ENCODE measurements around the gene SEMA6A. TPM values are rescaled to one million over a fixed set of nuclear protein-coding genes. Genes with fewer than 3 reads are reported as not detected.

SEMA6A gene
- total RNA-seq, 2 donors from 2014 or later: 7.4 to 11.4 TPM

DNA sequence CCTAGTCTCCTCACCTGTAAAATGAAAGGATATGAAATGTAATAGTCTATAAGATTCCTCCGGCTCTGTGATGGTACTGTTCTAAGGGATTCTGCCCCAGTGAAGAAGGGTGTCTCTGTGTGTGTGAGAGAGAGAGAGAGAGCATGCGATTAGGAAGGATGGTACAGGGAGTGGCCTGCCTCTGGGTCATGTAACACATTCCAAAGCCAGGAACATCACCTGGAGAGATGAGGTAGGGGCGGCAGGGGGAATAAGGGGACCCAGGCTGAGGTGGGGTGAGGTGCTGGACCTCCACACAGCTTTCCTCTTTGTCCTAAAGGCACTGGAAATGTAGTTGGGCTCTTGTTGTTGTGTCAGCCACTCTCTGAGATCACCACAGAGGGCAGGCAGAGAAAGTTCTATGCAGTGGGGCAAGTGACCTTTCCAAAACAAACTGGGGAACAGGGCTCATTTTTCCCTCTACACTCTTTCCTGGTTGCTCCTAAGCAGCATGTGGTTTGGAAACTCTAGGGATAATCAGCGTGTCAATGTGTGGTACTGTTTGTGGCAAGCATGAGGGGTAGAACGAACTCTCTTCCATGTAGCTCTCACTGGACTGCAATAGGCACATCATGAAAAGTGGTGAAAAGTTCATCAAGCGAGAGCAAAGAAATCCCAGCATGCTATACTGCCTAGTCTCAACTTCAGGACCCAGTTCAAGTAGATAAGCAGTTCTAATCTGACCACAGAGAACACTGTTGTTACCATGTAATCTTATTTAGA, 65.0 kb downstream of the SEMA6A start:
- H3K27me3 ChIP-seq (replicated peaks; ENCODE audit: insufficient read depth): no peaks in the 10 kb centered on the region
- H3K4me3 ChIP-seq: no peak overlapping the region
- H3K9me3 ChIP-seq: no peaks in the 10 kb centered on the region
- ATAC-seq (ENCODE audit: insufficient number of reproducible peaks, low FRiP score, low read depth) (no peak), DNase-seq (ENCODE audit: low spot score) (no peak)
- TF ChIP-seq, protein P1, sequence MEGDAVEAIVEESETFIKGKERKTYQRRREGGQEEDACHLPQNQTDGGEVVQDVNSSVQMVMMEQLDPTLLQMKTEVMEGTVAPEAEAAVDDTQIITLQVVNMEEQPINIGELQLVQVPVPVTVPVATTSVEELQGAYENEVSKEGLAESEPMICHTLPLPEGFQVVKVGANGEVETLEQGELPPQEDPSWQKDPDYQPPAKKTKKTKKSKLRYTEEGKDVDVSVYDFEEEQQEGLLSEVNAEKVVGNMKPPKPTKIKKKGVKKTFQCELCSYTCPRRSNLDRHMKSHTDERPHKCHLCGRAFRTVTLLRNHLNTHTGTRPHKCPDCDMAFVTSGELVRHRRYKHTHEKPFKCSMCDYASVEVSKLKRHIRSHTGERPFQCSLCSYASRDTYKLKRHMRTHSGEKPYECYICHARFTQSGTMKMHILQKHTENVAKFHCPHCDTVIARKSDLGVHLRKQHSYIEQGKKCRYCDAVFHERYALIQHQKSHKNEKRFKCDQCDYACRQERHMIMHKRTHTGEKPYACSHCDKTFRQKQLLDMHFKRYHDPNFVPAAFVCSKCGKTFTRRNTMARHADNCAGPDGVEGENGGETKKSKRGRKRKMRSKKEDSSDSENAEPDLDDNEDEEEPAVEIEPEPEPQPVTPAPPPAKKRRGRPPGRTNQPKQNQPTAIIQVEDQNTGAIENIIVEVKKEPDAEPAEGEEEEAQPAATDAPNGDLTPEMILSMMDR (IDR thresholded peaks at IDR 0.05): no peak
- H3K4me1 ChIP-seq (ENCODE audit: control insufficient read depth in 1 of 2, low read depth in 2 of 2): peaks cover 5 to 10% of the 10 kb centered on the region in 2 donors
- no peak overlapping the region for H3K27ac ChIP-seq
- no peaks in the 10 kb centered on the region for H3K36me3 ChIP-seq

DNA sequence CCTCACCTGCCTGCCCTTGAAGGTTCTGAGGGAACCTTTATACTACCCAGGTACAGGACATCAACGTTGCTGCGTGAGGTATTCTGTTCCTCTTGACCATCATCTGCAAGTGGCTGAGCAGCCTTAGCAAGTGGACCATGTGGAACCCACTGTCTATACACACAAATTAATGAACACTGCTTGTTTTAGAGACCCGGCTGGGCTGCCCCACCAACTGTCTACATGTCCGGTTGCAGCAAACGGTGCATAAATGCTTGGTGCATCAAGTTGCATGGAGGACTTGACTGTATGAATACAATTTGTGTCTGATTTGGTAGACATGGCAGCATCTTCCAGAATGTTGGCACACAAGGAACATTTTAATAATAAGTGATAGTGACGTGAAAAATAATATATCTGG, 65.8 kb downstream of the SEMA6A start:
- Histone ChIP-seq H3K36me3 (no peaks in the 10 kb centered on the region), H3K9me3 (no peaks in the 10 kb centered on the region), H3K27ac (no peak overlapping the region), H3K4me1 (ENCODE audit: control insufficient read depth in 1 of 2, low read depth in 2 of 2) (peaks cover 5 to 10% of the 10 kb centered on the region in 2 donors), H3K27me3 (replicated peaks; ENCODE audit: insufficient read depth) (no peaks in the 10 kb centered on the region), H3K4me3 (no peak overlapping the region)
- no peak for DNase-seq (ENCODE audit: low spot score)
- no peak for ATAC-seq (ENCODE audit: insufficient number of reproducible peaks, low FRiP score, low read depth)
- TF ChIP-seq, protein P1 (IDR thresholded peaks at IDR 0.05): no peak

- DNase-seq (ENCODE audit: low spot score): no peak
- Histone ChIP-seq H3K9me3 (no peaks in the 10 kb centered on the region), H3K27me3 (replicated peaks; ENCODE audit: insufficient read depth) (no peaks in the 10 kb centered on the region), H3K27ac (no peak overlapping the region), H3K36me3 (no peaks in the 10 kb centered on the region), H3K4me3 (no peak overlapping the region), H3K4me1 (ENCODE audit: control insufficient read depth in 1 of 2, low read depth in 2 of 2) (peaks cover 5 to 10% of the 10 kb centered on the region in 2 donors)
- no peak for ATAC-seq (ENCODE audit: insufficient number of reproducible peaks, low FRiP score, low read depth)
- TF ChIP-seq, protein P1 (IDR thresholded peaks at IDR 0.05): no peak
Observed at GRCh38 chr5:116507941-116508655, 66.5 kb downstream of the SEMA6A start.

- Histone ChIP-seq H3K4me1 (ENCODE audit: control insufficient read depth in 1 of 2, low read depth in 2 of 2) (peaks cover 5 to 10% of the 10 kb centered on the region in 2 donors), H3K27ac (no peak overlapping the region), H3K36me3 (no peaks in the 10 kb centered on the region), H3K9me3 (no peaks in the 10 kb centered on the region), H3K27me3 (replicated peaks; ENCODE audit: insufficient read depth) (no peaks in the 10 kb centered on the region), H3K4me3 (no peak overlapping the region)
- DNase-seq (ENCODE audit: low spot score): no peak
- ATAC-seq (ENCODE audit: insufficient number of reproducible peaks, low FRiP score, low read depth): no peak
- TF ChIP-seq, protein P1 (IDR thresholded peaks at IDR 0.05): no peak
Observed at GRCh38 chr5:116507051-116507537, 67.5 kb downstream of the SEMA6A start.

DNA sequence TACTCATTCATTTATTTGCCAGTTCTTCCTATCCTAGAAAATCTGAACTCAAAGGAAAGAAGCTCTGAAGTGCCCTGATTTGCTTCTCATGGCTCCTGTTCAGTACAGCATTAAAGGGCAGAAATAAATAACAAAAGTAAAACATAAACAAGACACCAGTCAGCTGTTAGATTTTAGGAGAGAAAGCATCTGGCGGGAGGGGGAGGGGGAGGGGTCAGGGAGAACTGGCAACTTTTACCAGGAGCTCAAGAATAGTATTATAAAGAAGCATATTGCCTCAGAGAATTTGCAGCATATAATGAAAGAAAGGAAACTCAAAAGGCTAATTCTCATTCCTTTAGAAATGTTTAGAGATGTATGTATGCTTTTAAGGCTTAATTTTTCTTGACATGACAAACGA, 68.1 kb downstream of the SEMA6A start:
- ATAC-seq (ENCODE audit: insufficient number of reproducible peaks, low FRiP score, low read depth) (no peak), DNase-seq (ENCODE audit: low spot score) (no peak)
- TF ChIP-seq, protein P1 (IDR thresholded peaks at IDR 0.05): no peak
- Histone ChIP-seq H3K4me1 (ENCODE audit: control insufficient read depth in 1 of 2, low read depth in 2 of 2) (peaks cover 5 to 10% of the 10 kb centered on the region in 2 donors), H3K27ac (no peak overlapping the region), H3K27me3 (replicated peaks; ENCODE audit: insufficient read depth) (no peaks in the 10 kb centered on the region), H3K36me3 (no peaks in the 10 kb centered on the region), H3K4me3 (no peak overlapping the region), H3K9me3 (no peaks in the 10 kb centered on the region)
